ENCODE measurements around the gene GNB5. TPM values are rescaled to one million over a fixed set of nuclear protein-coding genes. Genes with fewer than 3 reads are reported as not detected.

Gene GNB5
- total RNA-seq, 1 experiment from 2014 or later, result 29.8 TPM

GRCh38 chr15:52071570-52071969 lies 119.6 kb downstream of the GNB5 start:
- Histone ChIP-seq H2BK5ac (ENCODE audit: insufficient read length, low read length) (no peak overlapping the region), H3K27ac (ENCODE audit: insufficient read length, low read depth, low read length) (no peak overlapping the region), H3K23me2 (ENCODE audit: insufficient read length, low read depth, low read length, poor library complexity, severe bottlenecking) (no peaks in the 10 kb centered on the region), H3K9me3 (ENCODE audit: control insufficient read depth, low read depth, low read length) (no peaks in the 10 kb centered on the region), H4K8ac (replicated peaks; ENCODE audit: insufficient read length, low read depth, low read length) (no peak overlapping the region), H2BK12ac (ENCODE audit: insufficient read length, low read depth, low read length) (no peak overlapping the region), H3K18ac (ENCODE audit: insufficient read length, low read depth, low read length) (no peak overlapping the region), H3K79me2 (ENCODE audit: insufficient read depth, low read length) (no peaks in the 10 kb centered on the region), H3K56ac (ENCODE audit: insufficient read length, low read depth, low read length) (no peak overlapping the region), H3K4me1 (ENCODE audit: insufficient read depth, low read length) (no peaks in the 10 kb centered on the region), H2BK15ac (ENCODE audit: low read depth, low read length) (no peak overlapping the region), H3T11ph (ENCODE audit: low read length) (no peak overlapping the region), H3K27me3 (ENCODE audit: insufficient read depth, low read length) (no peaks in the 10 kb centered on the region), H4K91ac (ENCODE audit: insufficient read length, low read depth, low read length) (no peak overlapping the region), H2BK20ac (ENCODE audit: low read depth, low read length, poor library complexity, severe bottlenecking) (no peak overlapping the region), H3K4ac (ENCODE audit: low read depth, low read length) (no peak overlapping the region), H3K23ac (ENCODE audit: insufficient read length, low read depth, low read length) (no peak overlapping the region), H4K20me1 (ENCODE audit: control insufficient read depth, insufficient read depth, insufficient read length) (no peaks in the 10 kb centered on the region), H3K79me1 (ENCODE audit: insufficient read depth, low read depth, low read length, poor library complexity, severe bottlenecking) (no peaks in the 10 kb centered on the region), H2AFZ (ENCODE audit: low read length) (no peak overlapping the region), H3K4me2 (ENCODE audit: insufficient read depth, insufficient read length, low read length) (no peak overlapping the region), H3K14ac (ENCODE audit: insufficient read depth, low read length) (no peak overlapping the region), H3K9ac (ENCODE audit: extremely low read depth, insufficient read length, low read length) (no peak overlapping the region), H2BK120ac (ENCODE audit: low read depth, low read length, poor library complexity, severe bottlenecking) (no peak overlapping the region), H2AK5ac (ENCODE audit: insufficient read length, low read length) (no peak overlapping the region), H4K5ac (ENCODE audit: insufficient read length, low read depth, low read length) (no peak overlapping the region)
- Mint-ChIP-seq H3K4me3 (no peak overlapping the region), H3K9me3 (no peaks in the 10 kb centered on the region; a peak in 1 of 5 replicates), H3K27ac (no peak overlapping the region), H3K27me3 (ENCODE audit: low read depth) (no peaks in the 10 kb centered on the region), H3K36me3 (ENCODE audit: insufficient read depth in 1 of 3, low read depth in 3 of 3) (peaks cover 0 to 1% (median 0%) of the 10 kb centered on the region in 3 experiments; a peak in 1 of 7 replicates), H3K4me1 (peaks cover 14 to 22% of the 10 kb centered on the region in 2 experiments)
- WGBS (ENCODE audit: extremely low coverage, insufficient read length, low lambda C conversion rate), result no CpG with 5 or more reads among the region's 10 CpGs
- no peak for DNase-seq
- TF ChIP-seq CTCF (conservative IDR thresholded peaks at IDR 0.05), result no peak

All from H9 (cell line).